ENCODE measurements around the gene DBI. TPM values are rescaled to one million over a fixed set of nuclear protein-coding genes. Genes with fewer than 3 reads are reported as not detected.

DBI gene
- total RNA-seq, 2 donors from 2014 or later = 145 to 324 TPM

GRCh38 chr2:119324685-119325270 lies 42.0 kb upstream of the DBI start:
- H3K27me3 ChIP-seq (replicated peaks; ENCODE audit: insufficient read depth) = no peaks in the 10 kb centered on the region
- no peak for DNase-seq (ENCODE audit: low spot score)
- WGBS = 90% methylated on average over 9 of the region's 9 CpGs

GRCh38 chr2:119326938-119327337 lies 39.8 kb upstream of the DBI start:
- no peak overlapping the region for H3K27ac ChIP-seq
- TF ChIP-seq POLR2A (IDR thresholded peaks at IDR 0.05) (no peak), CTCF (IDR thresholded peaks at IDR 0.05) (no peak), POLR2AphosphoS5 (IDR thresholded peaks at IDR 0.05) (no peak)
- intact Hi-C loops (cut with DNase I) = no loop called here
- DNase-seq (ENCODE audit: low spot score) = no peak
- 89% methylated on average over 1 of the region's 1 CpG for WGBS
- no peaks in the 10 kb centered on the region for H3K27me3 ChIP-seq (replicated peaks; ENCODE audit: insufficient read depth)
- no peak overlapping the region for H3K4me3 ChIP-seq
- H3K36me3 ChIP-seq = no peaks in the 10 kb centered on the region
- no peaks in the 10 kb centered on the region for H3K4me1 ChIP-seq (replicated peaks)
- no peaks in the 10 kb centered on the region for H3K9me3 ChIP-seq

More at GRCh38 chr2:119324685-119325270, 42.0 kb upstream of the DBI start:
- Histone ChIP-seq H3K9me3 (no peaks in the 10 kb centered on the region), H3K4me3 (no peak overlapping the region), H3K36me3 (no peaks in the 10 kb centered on the region), H3K4me1 (replicated peaks) (no peaks in the 10 kb centered on the region), H3K27ac (no peak overlapping the region)
- TF ChIP-seq POLR2A (IDR thresholded peaks at IDR 0.05) (no peak), POLR2AphosphoS5 (IDR thresholded peaks at IDR 0.05) (no peak), CTCF (IDR thresholded peaks at IDR 0.05) (no peak)
- intact Hi-C loops (cut with DNase I) = no loop called here

DNA sequence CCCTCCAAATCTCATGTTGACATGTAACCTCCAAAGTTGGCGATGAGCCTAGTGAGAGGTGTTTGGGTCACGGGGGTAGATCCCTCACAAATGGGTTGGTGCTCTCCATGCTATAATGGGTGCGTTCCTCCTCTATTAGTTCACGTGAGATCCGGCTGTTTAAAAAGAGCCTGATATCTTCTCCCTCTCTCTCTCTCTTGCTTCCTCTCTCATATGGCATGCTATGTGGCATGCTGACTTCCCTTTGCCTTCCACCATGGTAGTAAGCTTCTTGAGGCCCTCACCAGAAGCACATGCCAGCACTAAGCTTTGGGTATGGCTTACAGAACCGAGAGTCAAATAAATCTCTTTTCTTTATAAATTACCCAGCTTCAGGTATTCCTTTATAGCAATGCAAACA lies 39.3 kb upstream of the DBI start:
- no peaks in the 10 kb centered on the region for H3K36me3 ChIP-seq
- H3K4me1 ChIP-seq (replicated peaks) = no peaks in the 10 kb centered on the region
- no peaks in the 10 kb centered on the region for H3K9me3 ChIP-seq
- H3K4me3 ChIP-seq = no peak overlapping the region
- H3K27me3 ChIP-seq (replicated peaks; ENCODE audit: insufficient read depth) = no peaks in the 10 kb centered on the region
- 90% methylated on average over 6 of the region's 6 CpGs for WGBS
- no peak for TF ChIP-seq POLR2AphosphoS5 (IDR thresholded peaks at IDR 0.05)
- no peak for TF ChIP-seq CTCF (IDR thresholded peaks at IDR 0.05)
- no peak for TF ChIP-seq POLR2A (IDR thresholded peaks at IDR 0.05)
- no peak overlapping the region for H3K27ac ChIP-seq
- intact Hi-C loops (cut with DNase I) = no loop called here
- DNase-seq (ENCODE audit: low spot score) = no peak

DNA sequence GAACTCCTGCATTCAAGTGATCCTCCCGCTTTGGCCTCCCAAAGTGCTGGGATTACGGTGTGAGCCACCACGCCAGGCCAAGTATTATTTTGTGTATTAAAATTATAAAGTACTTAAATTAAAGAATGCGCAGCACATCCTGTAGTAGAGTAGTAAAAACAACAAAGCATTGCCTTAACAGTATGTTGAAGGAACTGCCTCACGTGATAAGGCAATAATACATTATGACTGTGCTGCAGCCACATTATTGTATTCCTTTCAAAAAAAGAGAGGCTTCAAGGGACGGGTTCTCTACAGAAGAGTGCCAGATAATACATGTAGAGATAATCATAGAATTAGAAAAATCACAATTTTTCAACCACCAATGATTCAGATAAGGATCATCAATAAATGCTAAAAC lies 33.8 kb upstream of the DBI start:
- H3K9me3 ChIP-seq = no peaks in the 10 kb centered on the region
- no peaks in the 10 kb centered on the region for H3K27me3 ChIP-seq (replicated peaks; ENCODE audit: insufficient read depth)
- H3K36me3 ChIP-seq = no peaks in the 10 kb centered on the region
- no peak overlapping the region for H3K27ac ChIP-seq
- no peak for DNase-seq (ENCODE audit: low spot score)
- TF ChIP-seq POLR2AphosphoS5 (IDR thresholded peaks at IDR 0.05) (no peak), CTCF (IDR thresholded peaks at IDR 0.05) (no peak), POLR2A (IDR thresholded peaks at IDR 0.05) (no peak)
- 94% methylated on average over 6 of the region's 6 CpGs for WGBS
- no peak overlapping the region for H3K4me3 ChIP-seq
- H3K4me1 ChIP-seq (replicated peaks) = no peaks in the 10 kb centered on the region
- intact Hi-C loops (cut with DNase I) = no loop called here

GRCh38 chr2:119333360-119333759 lies 33.4 kb upstream of the DBI start:
- DNase-seq (ENCODE audit: low spot score) = no peak
- Histone ChIP-seq H3K27ac (no peak overlapping the region), H3K27me3 (replicated peaks; ENCODE audit: insufficient read depth) (no peaks in the 10 kb centered on the region), H3K4me3 (no peak overlapping the region), H3K9me3 (no peaks in the 10 kb centered on the region), H3K4me1 (replicated peaks) (no peaks in the 10 kb centered on the region), H3K36me3 (no peaks in the 10 kb centered on the region)
- intact Hi-C loops (cut with DNase I) = no loop called here
- 91% methylated on average over 3 of the region's 3 CpGs for WGBS
- TF ChIP-seq CTCF (IDR thresholded peaks at IDR 0.05) = no peak
- TF ChIP-seq POLR2AphosphoS5 (IDR thresholded peaks at IDR 0.05) = no peak
- no peak for TF ChIP-seq POLR2A (IDR thresholded peaks at IDR 0.05)

Data from prostate gland (tissue), 2 donors.